ENCODE data around the gene TMEM225B.

TMEM225B gene

DNA sequence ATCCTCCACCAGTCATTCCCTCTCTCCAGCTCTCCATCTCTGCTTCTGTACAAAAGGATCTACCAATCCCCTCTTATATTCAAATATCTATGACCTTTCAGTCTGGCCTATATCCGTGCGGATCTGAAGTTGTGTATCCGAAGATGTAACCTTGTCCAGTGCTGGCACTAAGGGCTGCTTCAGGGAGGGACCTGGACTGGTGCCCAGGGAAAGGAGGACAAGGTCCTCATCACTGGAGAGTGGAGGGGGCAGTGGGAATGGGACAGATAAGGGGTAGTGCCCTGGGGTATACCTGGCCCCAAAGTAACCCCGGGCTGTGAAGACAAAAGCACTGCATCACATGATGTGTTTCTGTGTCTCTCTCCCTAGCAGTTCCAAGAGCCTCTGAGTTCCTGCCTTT is 1.8 kb downstream of the TMEM225B start:
- Histone ChIP-seq H3K27me3 (ENCODE audit: low read depth) (no peaks in the 10 kb centered on the region), H3K4me3 (no peak overlapping the region), H3K9me3 (no peaks in the 10 kb centered on the region), H3K4me1 (no peaks in the 10 kb centered on the region), H3K36me3 (replicated peaks) (no peaks in the 10 kb centered on the region)
- in situ Hi-C loops (cut with MboI; ENCODE audit: low sequenced_read_pairs): no loop called here
- no peak for DNase-seq (ENCODE audit: low spot score in 2 of 2)

DNA sequence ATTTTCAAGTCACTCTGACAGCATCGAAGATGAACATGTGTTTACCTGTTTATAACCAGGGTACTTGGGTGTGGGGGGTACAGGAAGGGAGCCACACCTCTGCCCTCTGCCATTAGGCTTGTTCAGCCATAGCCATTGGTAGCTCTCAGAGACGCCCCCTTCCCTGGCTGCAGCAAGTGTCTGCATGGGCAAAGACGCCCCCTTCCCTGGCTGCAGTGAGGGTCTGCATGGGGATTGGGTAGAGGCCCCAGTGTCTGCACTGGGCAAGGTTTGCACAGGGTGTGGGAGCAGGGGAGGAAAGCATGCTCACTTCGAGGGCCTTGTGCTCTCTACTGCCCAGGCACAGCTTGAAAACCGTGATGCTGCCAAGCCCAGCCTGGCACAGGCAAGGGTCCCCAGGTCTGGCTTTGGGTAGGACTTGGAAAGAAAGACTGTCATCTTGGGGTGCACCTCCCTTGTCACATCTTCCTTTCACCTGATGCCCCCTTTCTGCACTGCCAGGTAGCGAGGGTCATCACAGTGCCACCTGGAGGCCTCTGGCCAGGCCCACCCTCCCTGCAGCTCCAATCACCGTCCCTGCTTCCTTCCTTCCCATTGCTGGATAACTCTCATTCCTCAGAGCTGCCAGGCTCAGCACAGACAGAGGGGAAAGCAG is 3.7 kb downstream of the TMEM225B start:
- no peak for DNase-seq (ENCODE audit: low spot score in 2 of 2)
- H3K27me3 ChIP-seq (ENCODE audit: low read depth): no peaks in the 10 kb centered on the region
- in situ Hi-C loops (cut with MboI; ENCODE audit: low sequenced_read_pairs): no loop called here
- no peaks in the 10 kb centered on the region for H3K36me3 ChIP-seq (replicated peaks)
- no peaks in the 10 kb centered on the region for H3K9me3 ChIP-seq
- no peak overlapping the region for H3K4me3 ChIP-seq
- H3K4me1 ChIP-seq: no peaks in the 10 kb centered on the region

DNA sequence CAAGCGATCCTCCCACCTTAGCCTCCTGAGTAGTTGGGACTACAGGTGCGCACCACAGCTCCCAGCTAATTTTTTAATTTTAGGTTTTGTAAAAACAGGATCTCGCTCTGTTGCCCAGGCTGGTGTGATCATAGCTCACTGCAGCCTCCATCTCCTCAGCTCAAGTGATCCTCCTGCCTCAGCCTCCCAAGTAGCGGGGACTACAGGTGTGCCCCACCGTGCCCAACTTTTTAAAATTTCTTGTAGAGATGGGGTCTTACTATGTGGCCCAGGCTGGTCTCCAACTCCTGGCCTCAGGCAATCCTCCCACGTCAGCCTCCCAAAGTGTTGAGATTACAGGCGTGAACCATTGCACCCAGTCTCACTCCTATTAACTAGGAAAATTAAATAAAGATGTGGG is 7.5 kb downstream of the TMEM225B start:
- no peak for DNase-seq (ENCODE audit: low spot score in 2 of 2)
- H3K9me3 ChIP-seq: no peaks in the 10 kb centered on the region
- H3K4me3 ChIP-seq: no peak overlapping the region
- H3K4me1 ChIP-seq: no peaks in the 10 kb centered on the region
- H3K36me3 ChIP-seq (replicated peaks): no peaks in the 10 kb centered on the region
- in situ Hi-C loops (cut with MboI; ENCODE audit: low sequenced_read_pairs): no loop called here
- peaks cover under 1% of the 10 kb centered on the region; the same call in 1 of the 2 replicates for H3K27me3 ChIP-seq (ENCODE audit: low read depth)

DNA sequence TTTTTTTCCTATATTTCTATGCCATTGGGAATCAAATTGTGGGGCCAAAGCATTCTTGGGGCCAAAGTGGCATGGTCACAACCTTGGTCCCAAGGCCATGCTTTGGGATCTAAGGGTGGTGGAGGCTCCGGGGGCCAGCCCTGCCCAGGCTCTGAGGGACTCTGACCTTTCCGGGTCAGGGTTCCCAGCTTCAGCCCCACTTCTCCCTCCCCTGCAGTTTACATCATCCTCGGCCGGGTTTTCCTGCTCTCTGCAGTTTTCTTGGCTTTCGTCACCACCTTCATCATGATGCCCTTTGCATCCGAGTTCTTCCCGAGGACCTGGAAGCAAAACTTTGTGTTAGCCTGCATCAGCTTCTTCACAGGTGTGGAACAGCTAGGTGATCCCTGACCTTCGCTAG is 8.5 kb downstream of the TMEM225B start:
- H3K4me3 ChIP-seq: no peak overlapping the region
- H3K27me3 ChIP-seq (ENCODE audit: low read depth): peaks cover 7% of the 10 kb centered on the region; the same call in 1 of the 2 replicates

DNA sequence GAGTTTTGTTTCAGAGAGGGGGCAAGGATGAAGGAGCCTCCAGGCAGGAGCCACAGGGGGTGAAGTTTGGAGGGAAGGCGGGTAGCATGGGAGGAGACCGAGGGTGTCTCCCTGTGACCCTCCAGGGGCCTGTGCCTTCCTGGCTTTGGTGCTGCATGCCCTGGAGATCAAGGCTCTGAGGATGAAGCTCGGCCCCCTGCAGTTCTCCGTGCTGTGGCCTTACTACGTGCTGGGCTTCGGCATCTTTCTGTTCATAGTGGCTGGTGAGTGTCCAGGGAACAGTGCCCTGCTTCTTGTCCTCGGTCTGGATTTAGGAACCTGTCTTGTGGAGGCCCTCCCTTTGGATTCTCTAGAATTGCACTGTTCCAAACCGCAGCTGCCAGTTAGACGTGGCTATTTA is 9.5 kb downstream of the TMEM225B start:
- in situ Hi-C loops (cut with MboI; ENCODE audit: low sequenced_read_pairs): no loop called here

More for the DNA sequence above, 8.5 kb downstream of the TMEM225B start:
- H3K4me1 ChIP-seq: no peaks in the 10 kb centered on the region
- in situ Hi-C loops (cut with MboI; ENCODE audit: low sequenced_read_pairs): no loop called here
- no peak for DNase-seq (ENCODE audit: low spot score in 2 of 2)
- no peaks in the 10 kb centered on the region for H3K36me3 ChIP-seq (replicated peaks)
- no peaks in the 10 kb centered on the region for H3K9me3 ChIP-seq

DNA sequence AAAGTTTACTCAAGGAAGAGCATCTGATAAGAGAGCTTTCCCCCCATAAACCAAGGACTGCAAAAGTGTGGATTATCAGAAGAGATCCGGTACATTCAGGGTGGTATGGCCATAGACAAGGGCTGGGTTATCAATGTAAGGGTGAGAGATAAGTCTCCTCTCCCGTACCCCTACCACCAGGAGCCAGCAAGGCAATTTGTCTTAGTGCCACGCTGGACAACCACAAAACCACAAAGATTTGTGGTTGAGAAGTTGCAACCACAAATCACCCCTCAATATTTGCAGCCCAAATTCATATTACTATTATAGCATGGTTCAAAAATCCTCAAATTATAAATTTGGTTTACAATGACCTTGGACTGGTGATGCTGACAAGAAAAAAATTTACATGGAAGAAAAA is 16.4 kb downstream of the TMEM225B start:
- in situ Hi-C loops (cut with MboI; ENCODE audit: low sequenced_read_pairs): no loop called here
- Histone ChIP-seq H3K27me3 (ENCODE audit: low read depth) (peaks cover 11% of the 10 kb centered on the region; the same call in 1 of the 2 replicates), H3K4me3 (no peak overlapping the region), H3K36me3 (replicated peaks) (peaks cover 17% of the 10 kb centered on the region), H3K4me1 (peaks cover 6% of the 10 kb centered on the region), H3K9me3 (no peaks in the 10 kb centered on the region)
- DNase-seq (ENCODE audit: low spot score in 2 of 2): no peak

More for the DNA sequence above, 9.5 kb downstream of the TMEM225B start:
- no peak for DNase-seq (ENCODE audit: low spot score in 2 of 2)
- H3K4me1 ChIP-seq: no peaks in the 10 kb centered on the region
- H3K27me3 ChIP-seq (ENCODE audit: low read depth): peaks cover 7% of the 10 kb centered on the region; the same call in 1 of the 2 replicates
- no peak overlapping the region for H3K4me3 ChIP-seq
- H3K9me3 ChIP-seq: no peaks in the 10 kb centered on the region
- H3K36me3 ChIP-seq (replicated peaks): no peaks in the 10 kb centered on the region

DNA sequence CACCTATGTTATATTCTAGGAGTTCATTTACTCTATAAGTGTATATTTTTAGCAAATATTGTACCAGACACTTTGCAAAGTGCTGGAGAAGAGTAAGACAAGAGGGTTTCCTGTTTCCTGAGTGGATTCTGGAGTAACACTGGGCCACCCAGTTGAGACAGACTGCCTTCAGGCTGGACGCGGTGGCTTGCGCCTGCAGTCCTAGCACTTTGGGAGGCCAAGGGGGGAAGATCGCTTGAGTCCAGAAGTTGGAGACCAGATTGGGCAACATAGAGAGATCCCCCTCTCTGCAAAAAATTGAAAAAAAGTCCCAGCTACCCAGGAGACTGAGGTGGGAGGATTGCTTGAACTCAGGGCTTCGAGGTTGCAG is 17.9 kb downstream of the TMEM225B start:
- Histone ChIP-seq H3K4me3 (peak overlapping the region; percentile 93), H3K36me3 (replicated peaks) (peaks cover 29% of the 10 kb centered on the region), H3K4me1 (peaks cover 6% of the 10 kb centered on the region), H3K9me3 (no peaks in the 10 kb centered on the region), H3K27me3 (ENCODE audit: low read depth) (peaks cover 6% of the 10 kb centered on the region; the same call in 1 of the 2 replicates)
- DNase-seq (ENCODE audit: low spot score in 2 of 2): no peak
- in situ Hi-C loops (cut with MboI; ENCODE audit: low sequenced_read_pairs): no loop called here

DNA sequence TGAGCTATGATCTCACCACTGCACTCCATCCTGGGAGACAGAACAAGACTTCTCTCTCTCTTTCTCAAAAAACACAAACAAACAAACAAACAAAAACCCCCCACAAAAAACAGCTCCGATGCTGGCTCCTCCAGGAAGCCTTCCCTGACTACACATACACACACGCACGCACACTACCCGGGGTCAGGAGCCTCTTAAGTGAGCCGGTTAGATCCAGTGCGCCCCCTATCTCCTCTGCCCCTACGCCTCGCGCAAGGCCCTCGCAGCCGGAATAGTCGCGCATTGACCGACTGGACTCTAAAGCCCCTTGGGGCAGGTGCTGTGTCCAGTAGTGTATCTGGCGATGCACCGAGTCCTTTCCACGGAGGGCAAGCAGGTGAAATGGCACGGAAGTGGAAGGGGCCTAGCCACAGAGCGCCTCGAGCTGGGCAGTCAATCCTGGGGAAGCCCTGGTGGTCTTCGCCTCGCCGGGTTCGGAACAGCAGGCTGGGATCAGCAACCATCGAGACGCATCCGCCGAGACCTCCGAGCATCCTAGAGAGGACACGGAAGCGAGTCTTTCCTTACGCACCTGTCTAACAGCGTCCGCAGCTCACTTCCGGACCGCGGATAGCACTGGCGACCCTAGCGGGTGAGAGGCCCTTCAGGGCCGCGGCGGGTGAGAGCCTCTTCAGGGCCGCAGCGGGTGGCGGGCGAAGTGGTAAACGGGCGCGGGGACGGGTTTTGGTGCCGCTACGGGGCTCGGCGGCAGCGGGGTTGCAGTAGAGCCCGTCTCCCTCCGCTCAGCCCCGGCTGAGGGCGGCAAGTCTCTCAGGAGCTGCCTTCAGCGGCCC is 18.5 kb downstream of the TMEM225B start, which contains the start of gene ZSCAN25:
Gene ZSCAN25 (plus strand): TSS at position 588 of the 833 bp plus-strand sequence. CDS start 2,661 bp downstream, outside the sequence.
- in situ Hi-C loops (cut with MboI; ENCODE audit: low sequenced_read_pairs): no loop called here
- Histone ChIP-seq H3K9me3 (no peaks in the 10 kb centered on the region), H3K4me1 (peaks cover 6% of the 10 kb centered on the region), H3K27me3 (ENCODE audit: low read depth) (peaks cover 4% of the 10 kb centered on the region; the same call in 1 of the 2 replicates), H3K36me3 (replicated peaks) (peaks cover 35% of the 10 kb centered on the region), H3K4me3 (peak within 1 kb of the TSS; percentile 93)
- DNase-seq (ENCODE audit: low spot score in 2 of 2): peak; percentile 82 to 94

DNA sequence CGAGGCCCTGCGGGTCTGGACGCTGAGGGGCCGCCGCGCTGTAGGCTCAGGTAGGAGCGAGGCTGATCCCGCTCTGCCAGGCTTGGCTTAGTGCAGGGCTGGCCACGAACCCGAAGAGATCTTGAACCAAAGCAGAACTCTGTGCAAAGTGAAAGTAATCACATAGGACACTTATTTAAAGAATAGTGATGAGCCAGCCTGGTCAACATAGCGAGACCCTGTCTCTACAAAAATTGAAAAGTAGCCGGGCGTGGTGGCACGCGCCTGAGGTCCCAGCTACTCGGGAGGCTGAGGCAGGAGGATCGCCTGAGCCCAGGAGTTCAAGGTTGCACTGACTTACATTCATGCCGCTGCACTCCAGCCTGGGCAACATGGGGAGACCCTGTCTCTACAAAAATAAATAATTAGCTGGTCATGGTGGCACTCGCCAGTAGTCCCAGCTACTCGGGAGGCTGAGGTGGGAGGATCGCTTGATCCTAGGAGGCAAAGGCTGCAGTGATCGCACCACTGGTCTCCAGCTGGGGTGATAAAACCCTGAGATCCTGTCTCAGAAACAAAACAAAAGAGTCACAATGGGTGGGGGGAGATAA is 19.2 kb downstream of the TMEM225B start:
- H3K27me3 ChIP-seq (ENCODE audit: low read depth): peaks cover 4% of the 10 kb centered on the region; the same call in 1 of the 2 replicates
- DNase-seq (ENCODE audit: low spot score in 2 of 2): no peak
- in situ Hi-C loops (cut with MboI; ENCODE audit: low sequenced_read_pairs): no loop called here
- peak overlapping the region; percentile 93 for H3K4me3 ChIP-seq
- H3K4me1 ChIP-seq: peaks cover 6% of the 10 kb centered on the region
- peaks cover 37% of the 10 kb centered on the region for H3K36me3 ChIP-seq (replicated peaks)
- H3K9me3 ChIP-seq: no peaks in the 10 kb centered on the region

DNA sequence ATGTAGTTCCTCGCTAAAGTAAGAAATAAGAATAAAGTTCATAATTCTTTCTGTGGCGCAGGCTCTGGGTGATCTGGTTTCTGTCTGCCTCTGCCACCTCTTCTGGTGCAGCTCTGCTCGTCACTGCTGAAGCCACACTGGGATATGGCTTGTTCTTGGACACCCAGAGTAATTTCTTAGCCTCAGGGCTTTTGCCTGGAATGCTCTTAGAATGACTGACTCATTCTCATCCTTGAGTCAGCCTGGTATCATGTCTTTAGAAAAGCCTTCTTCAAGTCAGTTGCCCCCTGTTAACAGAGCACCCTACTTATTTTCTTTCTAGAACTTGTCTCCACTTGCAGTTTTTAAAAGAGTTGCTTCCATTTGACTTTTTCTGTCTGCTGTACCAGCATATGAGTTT is 20.7 kb downstream of the TMEM225B start:
- no peak for DNase-seq (ENCODE audit: low spot score in 2 of 2)
- no peaks in the 10 kb centered on the region for H3K9me3 ChIP-seq
- H3K4me3 ChIP-seq: no peak overlapping the region
- peaks cover 6% of the 10 kb centered on the region for H3K4me1 ChIP-seq
- H3K36me3 ChIP-seq (replicated peaks): peaks cover 51% of the 10 kb centered on the region
- in situ Hi-C loops (cut with MboI; ENCODE audit: low sequenced_read_pairs): no loop called here
- H3K27me3 ChIP-seq (ENCODE audit: low read depth): peaks cover 4% of the 10 kb centered on the region; the same call in 1 of the 2 replicates

DNA sequence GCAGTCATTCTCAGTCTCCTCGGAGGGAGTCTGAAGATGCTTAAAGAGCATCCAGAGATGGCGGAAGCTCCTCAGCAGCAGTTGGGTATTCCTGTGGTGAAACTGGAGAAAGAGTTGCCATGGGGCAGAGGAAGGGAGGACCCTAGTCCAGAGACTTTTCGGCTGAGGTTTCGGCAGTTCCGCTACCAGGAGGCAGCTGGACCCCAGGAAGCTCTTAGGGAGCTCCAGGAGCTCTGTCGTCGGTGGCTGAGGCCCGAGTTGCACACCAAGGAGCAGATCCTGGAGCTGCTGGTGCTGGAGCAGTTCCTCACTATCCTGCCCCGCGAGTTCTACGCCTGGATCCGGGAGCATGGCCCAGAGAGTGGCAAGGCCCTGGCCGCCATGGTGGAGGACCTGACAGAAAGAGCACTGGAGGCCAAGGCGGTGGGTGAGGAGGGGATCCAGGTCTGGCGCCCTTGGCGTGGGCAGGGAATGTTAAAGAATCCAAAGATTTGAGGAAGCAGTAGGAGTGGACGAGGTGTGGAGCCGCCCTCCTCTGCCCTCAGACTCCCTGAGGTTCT is 21.6 kb downstream of the TMEM225B start:
- Histone ChIP-seq H3K36me3 (replicated peaks) (peaks cover 60% of the 10 kb centered on the region), H3K9me3 (no peaks in the 10 kb centered on the region), H3K4me1 (peaks cover 6% of the 10 kb centered on the region), H3K27me3 (ENCODE audit: low read depth) (no peaks in the 10 kb centered on the region), H3K4me3 (no peak overlapping the region)
- in situ Hi-C loops (cut with MboI; ENCODE audit: low sequenced_read_pairs): no loop called here
- no peak for DNase-seq (ENCODE audit: low spot score in 2 of 2)

DNA sequence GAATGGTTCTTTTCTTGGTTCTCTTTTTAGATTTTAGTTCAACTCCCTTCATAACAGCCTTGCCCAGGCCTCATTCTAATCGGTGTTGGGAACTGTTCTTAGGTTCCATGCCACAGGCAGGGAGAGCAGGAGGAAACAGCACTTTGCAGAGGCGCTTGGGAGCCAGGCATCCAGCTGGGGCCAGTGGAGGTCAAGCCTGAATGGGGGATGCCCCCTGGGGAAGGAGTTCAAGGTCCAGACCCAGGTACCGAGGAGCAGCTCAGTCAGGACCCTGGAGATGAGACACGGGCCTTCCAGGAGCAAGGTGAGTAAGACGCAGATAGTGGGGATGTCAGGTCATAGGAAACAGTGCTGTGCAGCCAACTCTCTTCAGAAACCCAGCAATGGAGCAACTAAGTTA is 23.2 kb downstream of the TMEM225B start:
- DNase-seq (ENCODE audit: low spot score in 2 of 2): no peak
- Histone ChIP-seq H3K27me3 (ENCODE audit: low read depth) (no peaks in the 10 kb centered on the region), H3K4me3 (no peak overlapping the region), H3K9me3 (no peaks in the 10 kb centered on the region), H3K4me1 (peaks cover 6% of the 10 kb centered on the region), H3K36me3 (replicated peaks) (peaks cover 76% of the 10 kb centered on the region)
- in situ Hi-C loops (cut with MboI; ENCODE audit: low sequenced_read_pairs): no loop called here

DNA sequence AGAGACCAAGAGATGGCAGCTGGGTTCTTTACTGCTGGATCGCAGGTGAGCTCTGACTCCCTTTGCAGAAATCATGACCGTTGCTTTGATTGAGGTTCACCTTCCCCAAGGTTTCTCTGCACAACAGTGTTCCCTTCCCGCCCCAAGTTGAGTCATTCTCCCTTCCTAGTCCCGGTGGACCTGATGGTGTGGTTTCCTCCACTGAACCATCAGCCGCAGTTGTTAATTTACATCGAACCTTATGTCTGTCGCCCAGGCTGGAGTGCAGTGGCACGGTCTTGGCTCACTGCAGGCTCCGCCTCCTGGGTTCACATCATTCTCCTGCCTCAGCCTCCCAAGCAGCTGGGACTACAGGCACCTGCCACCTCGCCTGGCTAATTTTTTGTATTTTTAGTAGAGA is 24.5 kb downstream of the TMEM225B start:
- H3K4me1 ChIP-seq: peaks cover 3% of the 10 kb centered on the region
- no peaks in the 10 kb centered on the region for H3K27me3 ChIP-seq (ENCODE audit: low read depth)
- DNase-seq (ENCODE audit: low spot score in 2 of 2): no peak
- H3K4me3 ChIP-seq: no peak overlapping the region
- in situ Hi-C loops (cut with MboI; ENCODE audit: low sequenced_read_pairs): no loop called here
- H3K9me3 ChIP-seq: no peaks in the 10 kb centered on the region
- H3K36me3 ChIP-seq (replicated peaks): peaks cover 86% of the 10 kb centered on the region

Data from HAP-1 (cell line).